CD4-positive, alpha-beta T cell treated with Interleukin-12 subunit alpha and Interleukin-12 subunit beta, for 1 hour (primary cell): ENCODE results near the gene CFAP92.
"Not testable (repeated sequence)": the region's sequence is repeated elsewhere in the genome, so short reads cannot be mapped to it uniquely, and the experiment has no call there.

Experiments
- DNase-seq: peaks from one replicate; pipeline ENCODE4 v3.0.0-alpha.2; 2020

CFAP92 gene

DNA sequence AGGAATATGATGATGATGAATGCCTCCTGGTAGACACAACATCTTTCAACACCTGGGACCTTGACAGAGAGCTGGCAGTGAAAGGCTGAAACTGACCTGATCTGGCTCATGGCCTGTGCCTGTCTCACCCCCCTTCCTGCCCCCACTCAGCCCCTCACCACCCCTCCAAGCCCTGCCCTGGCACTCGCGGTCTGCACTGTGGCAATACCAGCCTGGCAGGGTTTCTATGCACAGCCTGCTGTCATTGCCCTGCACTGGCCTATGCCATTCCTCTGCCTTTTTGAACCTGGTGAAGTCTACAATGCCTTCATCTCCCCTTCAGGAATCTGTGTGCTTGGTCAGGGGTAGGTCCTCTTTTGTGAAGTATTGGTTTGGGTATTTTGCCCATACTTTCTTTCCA is 58.0 kb downstream of the CFAP92 start:
- no peak for DNase-seq

DNA sequence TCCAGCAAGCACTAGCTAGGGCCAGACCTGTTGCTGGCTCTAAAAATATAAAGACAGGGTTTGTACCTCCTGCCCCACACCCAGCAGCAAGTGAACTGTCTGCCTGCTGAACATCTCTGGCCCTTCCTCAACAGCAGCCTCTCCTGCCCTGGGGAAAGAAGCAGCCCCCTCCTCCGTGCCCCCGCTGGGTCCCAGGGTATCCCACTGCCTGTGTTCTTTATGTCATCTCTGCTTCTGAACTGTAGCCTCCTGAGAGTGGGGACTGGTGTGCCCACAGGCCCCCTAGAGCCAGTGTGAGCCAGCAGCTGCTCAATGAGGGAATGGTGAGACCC is 60.0 kb downstream of the CFAP92 start:
- no peak for DNase-seq

DNA sequence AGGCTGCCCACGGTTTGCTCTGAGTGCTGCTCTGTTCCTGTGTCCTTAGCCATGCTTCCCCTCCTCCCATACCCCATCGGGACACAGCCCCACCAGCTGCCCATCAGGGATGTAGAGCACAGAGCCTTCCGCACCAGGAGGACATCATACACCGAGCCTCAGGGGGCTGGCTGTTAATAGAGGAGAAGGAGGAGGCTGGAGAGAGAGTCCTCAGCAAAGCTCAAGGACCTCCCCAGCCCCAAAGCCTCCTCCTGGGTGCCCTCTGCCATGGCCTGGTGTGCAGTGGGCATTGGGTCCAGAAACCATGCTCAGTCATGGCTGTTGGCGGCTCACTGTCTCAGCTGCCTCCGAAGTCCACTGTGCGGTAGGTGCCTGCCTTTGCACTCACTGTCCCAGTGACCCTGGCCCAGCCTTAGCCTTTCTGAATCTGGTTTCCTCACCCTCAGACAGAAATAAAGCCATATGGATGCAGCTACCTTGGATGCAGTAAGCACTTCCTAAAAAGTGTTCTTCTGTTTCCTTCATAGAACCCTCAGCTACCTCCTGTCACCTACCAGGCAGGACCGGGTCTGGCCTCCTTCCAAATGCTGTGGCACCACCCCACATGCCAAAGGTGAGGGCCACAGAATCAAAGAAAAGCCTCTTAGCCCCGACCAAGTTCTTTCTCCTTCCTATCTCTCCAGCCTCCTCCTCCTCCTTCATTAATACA is 60.5 kb downstream of the CFAP92 start:
- no peak for DNase-seq

DNA sequence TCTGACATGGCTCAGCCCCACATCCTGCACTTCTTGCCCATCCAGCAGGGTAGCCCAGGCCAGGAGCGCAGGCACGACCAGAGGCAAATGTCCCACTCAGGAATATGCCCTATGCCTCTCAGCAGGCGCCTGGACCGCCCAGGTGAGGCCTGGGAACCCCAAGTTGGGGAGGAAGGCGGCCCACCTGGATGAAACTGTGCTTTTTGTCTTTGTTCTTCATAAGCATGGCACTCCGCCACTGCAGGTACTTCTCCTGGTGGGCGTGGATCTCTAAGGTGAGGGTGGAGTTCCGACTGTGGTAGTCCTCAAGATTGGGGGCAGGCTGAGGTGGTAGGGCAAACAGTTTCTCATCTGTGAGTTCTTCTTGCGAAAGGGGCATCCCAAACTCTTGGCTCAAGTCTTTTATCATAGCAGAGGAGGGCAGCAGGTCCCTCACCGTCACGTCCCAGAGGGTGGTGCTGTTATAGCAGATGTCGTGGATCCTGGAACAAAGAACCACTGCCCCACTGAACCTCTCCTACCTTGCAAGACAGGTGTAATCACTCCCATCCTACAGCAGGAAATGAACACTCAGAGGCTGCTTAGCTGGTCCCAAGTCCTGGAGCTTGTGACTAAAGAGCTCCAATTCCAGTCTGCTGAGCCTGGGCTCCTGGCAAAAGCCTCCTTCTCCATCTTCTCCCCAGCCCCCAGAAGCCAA is 61.2 kb downstream of the CFAP92 start:
- DNase-seq: no peak

DNA sequence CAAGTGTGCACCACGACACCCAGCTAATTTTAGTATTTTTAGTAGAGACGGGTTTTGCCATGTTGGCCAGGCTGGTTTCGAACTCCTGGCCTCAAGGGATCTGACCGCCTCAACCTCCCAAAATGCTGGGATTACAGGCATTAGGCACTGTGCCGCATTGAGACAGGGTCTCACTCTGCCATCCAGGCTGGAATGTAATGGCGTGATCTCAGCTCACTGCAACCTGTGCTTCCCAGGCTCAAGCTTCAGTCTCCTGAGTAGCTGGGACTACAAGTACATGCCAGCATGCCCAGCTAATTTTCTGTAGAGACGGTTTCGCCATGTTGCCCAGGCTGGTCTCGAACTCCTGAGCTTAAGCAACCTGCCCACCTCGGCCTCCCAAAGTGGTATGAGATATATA is 62.8 kb downstream of the CFAP92 start:
- DNase-seq: no peak

DNA sequence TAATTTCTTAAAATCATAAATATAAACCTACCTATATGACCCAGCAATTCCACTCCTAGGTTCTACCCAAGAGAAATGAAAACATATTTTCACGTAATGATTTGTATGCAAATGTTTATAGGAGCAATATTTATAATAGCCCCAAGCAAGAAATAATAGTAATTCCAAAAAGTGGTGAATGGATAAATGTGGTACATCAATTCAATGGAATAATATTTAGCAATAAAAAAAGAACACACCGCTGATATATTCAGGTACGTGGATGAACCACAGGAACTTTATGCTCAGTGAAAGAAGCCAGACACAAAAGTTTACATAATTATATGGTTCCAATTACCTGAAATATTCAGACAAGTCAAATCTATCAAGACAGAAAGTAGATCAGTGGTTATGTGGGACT is 64.5 kb downstream of the CFAP92 start:
- no peak for DNase-seq

DNA sequence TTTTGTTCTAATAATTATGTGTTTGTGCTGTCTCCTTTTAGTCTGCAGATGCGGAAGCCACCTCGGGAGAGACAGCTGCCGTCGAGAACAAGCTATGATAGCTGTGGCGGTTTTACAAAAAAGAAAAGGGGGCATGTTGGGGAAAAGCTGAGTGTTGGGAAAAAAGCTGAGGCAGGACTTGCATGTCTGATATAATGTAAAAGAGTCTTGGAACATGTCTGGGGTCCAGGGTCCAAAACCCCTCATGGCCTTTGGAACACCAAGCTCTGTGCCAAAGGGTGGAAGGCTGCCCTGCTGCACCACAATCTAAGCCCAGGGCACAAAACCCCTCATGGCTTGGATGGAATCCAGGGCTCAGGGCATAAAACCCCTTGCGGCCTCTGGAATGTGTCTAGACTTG is 69.9 kb downstream of the CFAP92 start:
- DNase-seq: not testable (repeated sequence)

DNA sequence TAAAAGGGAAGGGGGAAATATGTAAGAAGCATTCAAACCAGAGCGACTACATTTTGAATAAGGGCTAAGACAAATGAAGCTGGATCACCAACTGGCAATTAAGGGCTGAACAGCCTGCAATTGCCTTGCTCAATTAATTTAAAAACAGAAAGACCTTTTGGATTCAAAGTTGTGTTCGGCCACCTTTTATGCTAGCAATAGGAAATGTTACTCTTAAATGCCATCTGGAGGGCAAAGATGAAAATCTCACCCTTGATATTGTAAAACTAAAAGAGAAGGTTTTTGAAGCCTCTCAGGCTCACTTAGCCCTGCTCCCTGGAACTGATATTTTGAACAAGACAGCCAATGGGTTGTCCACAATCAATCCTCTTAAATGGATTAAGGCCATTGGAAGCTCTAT is 70.3 kb downstream of the CFAP92 start:
- DNase-seq: peak; percentile 40

DNA sequence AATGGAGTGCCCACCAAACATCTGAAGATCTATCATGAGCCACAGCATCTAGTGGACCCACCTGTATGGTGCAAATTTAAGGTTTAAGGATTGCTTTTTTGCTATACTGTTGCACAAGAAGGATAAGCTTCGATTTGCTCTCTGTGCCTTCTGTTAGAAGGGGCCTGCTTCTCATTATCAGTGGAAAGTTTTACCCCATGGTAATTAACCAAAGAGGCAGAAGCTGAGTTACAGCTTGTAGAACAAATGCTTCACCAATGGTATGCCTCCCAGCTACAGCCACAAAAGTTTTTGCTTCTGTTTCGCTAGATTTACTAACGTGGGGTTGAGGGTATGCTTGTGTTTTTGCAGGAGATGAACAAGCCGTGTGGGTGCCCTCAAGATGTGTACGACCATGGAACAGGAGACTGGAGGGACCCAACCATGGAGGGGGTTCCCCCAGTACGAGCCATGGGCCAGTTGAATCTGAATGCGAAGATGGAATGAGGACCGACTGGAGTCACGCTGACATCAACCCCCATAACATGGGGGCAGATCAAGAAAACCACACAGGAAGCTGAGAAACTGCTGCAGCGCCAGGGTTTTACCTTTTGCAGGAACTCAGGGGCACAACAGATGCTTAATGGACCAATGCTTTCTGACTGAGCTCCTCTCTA is 70.9 kb downstream of the CFAP92 start:
- peak; percentile 54 for DNase-seq

DNA sequence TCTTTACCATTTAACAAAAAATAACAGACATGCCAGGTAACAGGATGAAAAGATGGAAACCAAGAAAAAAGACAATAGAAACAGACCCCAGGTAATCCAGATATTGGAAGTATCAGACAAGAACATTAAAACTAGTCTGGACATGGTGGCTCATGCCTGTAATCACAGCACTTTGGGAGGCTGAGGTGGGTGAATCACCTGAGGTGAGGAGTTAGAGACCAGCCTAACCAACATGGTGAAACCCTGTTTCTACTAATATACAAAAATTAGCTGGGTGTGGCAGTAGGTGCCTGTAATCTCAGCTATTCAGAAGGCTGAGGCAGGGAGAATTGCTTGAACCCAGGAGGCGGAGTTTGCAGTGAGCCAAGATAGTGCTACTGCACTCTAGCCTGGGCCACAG is 73.9 kb downstream of the CFAP92 start:
- no peak for DNase-seq

DNA sequence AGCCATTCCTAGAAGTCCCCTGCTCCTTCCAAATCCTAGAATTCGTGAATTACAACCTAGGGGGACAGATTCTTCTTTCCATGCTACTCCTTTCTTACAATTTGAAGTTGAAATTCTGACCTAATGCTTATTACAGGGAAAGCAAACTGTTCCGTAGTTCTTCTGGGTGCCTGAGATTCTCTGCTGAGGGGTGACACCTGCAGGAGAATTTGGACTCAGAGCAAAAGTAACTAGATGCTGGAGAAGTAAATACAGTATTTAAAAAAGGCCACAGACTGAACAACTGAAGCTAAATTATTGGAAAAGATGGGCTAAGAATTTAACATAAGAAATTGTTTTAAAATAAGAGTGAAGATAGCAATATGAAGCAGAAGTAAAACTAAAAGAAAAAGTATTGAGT is 76.6 kb downstream of the CFAP92 start:
- DNase-seq: no peak

DNA sequence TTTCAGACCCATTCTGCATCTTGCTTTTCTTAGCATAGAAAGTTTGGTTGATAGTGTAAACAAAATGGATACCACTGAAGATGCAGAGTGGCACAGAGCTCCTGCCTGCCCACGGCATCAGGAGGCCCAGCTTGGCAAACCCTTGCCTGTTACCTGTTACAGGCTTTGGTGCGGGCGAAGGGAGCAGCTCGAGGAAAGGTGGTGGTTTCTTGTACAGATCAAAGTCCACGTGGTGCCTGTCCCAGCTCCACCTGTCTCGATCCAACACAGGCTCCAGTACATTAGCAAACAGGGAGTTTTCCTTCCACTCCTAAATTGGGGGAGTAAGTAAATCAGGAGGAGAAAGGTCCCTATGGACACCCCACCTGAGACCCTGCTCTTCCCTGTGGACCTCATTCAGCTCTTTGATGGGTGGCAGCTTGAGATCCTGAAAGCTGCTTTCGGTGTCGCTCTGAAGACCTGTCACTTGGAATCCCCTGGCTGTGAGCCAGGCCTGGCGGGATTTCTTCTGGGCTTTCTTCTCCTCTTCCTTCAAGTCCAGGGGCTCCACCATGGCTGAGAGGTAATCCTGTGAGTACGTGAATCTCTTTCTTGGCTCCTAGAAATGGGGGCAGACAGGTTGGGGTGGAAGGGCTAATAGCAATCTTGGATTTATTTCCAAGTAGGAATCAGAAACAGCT is 78.8 kb downstream of the CFAP92 start:
- no peak for DNase-seq

DNA sequence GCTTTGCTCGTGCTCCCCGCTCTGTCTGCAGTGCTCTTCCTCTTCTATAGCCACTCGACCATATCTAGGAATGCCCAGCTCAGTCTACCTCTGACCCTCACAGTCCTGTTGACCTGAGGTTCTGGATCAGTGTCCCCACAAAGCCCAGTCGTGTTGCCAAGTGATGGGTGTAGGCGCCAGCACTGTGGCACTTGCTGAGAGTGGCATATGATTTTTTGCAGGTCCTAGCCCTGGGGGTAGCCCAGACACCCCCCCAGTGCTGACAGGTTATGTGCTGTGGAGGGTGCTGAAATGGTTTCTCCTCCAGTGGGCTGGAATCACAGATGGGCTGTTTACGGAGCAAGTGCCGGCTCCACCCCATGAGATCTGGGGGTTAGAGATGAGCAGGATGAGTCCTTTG is 82.0 kb downstream of the CFAP92 start:
- no peak for DNase-seq

DNA sequence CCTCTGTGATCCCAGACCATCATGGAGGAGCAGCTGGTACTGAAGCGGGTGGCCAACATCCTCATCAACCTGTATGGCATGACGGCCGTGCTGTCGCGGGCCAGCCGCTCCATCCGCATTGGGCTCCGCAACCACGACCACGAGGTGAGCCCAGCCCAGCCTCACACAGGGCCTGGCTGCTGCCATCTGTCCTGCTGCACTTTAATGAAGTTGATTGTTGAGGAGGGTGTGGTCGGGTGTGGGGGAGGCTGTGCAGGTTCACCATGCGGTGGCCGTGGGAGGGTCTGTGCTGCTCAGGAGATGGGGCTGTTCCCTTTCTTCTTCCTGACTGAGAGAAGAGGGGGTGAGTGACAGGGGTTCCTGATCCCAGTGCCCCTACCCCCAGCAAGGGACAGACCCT is 83.9 kb downstream of the CFAP92 start:
- DNase-seq: no peak

DNA sequence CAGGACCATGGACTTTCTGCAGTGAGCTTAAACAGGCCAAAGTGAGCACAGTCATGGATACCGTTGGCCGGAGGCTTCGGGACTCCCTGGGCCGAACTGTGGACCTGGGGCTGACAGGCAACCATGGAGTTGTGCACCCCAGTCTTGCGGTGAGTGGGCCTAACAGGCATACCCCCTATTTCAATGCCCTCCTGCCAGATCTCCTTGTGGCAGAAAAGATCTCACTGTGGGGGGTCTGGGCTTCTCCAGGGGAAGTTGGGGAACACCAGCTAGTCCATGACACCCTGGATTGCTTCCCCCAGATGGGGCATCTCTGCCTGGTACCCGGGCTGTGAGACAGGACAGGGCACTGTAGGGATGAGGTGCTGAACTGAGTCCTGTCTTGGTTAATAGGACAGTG is 84.9 kb downstream of the CFAP92 start:
- no peak for DNase-seq

DNA sequence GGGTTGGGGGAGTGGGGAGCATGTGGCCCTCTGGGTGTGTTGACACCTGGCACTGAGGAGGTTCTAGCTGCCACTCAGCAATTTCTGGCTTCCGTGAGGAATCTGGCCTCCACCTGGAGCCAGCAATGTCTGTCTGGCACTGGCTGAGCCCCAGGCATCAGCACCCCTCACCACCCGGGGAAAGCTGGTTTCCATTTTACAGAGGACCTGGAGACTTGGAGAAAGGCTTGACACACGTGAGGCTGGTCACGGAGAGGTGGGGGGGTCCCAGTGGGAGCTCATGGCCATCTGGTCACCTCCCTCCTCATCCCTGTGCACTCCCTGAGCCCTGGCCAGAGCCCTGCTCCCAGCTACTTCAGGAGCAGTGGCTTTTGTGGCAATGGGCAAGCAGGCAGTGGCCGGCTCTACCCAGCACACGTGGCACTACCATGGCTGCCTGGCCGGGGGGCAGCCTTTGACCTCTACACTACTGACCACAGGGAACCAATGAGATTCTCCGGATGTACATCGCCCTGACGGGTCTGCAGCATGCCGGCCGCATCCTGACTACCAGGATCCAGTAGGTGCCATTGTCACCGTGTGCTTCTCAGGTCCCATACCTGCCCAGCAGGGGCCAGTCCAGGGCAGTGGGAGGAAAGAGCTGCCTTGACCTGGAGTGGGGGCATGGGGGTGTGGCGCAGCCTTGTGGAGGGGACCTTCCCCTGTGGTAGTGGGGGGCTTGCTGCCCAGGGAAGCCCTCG is 86.0 kb downstream of the CFAP92 start:
- DNase-seq: no peak

DNA sequence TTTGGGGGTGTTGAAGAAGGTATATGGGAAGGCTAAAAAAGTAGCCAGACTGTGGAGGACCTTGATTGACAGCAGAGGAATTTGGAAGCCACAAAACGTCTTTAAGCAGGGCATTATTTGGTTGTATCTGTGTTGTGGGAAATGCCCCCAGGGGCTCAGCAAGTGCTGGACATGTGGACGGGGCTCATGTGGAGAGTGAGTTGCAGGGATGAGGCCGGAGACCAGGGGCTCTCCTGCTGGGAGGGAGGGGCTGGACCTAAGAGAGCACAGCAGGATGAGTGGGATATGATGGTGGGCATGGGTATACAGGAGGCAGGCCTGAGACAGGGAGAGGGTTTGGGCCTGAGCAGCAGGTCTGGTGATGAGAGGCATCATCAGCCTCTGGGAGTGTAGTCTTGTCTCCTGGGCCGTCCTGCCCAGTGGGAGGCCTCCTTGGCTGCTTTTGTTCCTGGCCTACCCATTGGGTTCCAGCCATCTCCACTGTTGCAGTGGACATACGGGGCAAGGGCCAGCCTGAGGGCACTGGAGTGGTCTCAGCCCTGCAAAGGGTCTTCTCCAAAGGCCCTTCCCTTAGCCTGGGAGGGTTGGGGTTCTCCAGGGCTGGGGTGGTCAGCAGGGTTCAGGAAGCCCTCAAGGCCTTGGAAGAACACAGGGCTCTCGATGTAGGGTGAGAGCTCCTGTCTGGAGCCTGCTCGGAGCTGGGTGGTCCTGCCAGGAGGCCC is 86.9 kb downstream of the CFAP92 start:
- no peak for DNase-seq

DNA sequence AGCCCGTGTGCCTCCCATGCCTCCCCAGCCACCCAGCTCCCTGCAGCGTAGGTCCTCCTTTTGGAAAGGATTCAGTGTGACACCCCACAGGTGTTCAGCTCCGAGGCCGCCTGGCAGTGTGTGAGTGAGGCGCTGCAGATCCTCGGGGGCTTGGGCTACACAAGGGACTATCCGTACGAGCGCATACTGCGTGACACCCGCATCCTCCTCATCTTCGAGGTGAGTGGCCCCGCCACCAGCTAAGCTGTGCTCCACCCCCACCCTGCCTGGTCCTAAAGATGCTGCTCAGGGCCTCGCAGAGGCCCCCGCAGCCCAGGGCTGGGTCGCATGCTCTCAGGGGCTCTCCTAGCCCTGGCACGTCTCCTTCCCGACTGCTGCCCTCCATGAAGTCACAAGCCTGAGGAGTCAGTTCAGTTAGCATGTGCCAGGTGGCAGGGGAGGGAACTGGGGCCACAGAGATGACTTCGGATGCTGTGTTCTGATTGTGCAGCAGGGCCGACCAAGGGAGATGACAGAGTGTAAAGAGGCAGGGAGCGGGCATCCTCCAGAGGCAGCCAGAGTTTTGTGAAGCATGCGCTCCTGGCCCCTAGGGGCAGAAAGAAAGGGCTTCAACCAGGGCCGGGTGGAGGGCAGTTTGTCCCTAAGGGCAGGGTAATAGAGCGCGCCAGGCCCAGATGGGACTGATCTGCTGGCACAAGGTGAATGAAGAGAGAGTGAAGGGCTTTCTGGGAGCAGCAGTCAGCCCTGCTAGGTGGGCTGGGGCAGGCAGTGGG is 87.7 kb downstream of the CFAP92 start:
- no peak for DNase-seq

DNA sequence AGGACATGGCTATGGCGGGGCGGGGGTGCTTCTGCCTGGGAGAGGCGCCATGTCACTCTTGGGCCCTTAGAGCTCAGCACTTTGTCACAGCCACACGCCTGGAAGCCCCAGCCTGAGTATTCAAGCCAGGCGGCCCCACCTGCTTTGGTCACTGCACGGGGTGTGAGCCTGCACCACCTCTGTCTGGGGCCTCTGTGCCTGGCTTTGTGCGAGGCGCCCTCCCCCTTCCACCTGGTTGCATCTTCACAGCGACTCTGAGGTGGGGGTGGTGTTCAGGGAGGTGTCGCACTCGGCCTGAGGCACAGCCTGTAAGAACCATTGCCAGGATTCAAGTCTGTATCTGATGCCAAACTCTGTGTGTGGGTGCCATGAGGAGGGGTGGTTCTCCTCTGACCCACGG is 90.4 kb downstream of the CFAP92 start:
- no peak for DNase-seq

DNA sequence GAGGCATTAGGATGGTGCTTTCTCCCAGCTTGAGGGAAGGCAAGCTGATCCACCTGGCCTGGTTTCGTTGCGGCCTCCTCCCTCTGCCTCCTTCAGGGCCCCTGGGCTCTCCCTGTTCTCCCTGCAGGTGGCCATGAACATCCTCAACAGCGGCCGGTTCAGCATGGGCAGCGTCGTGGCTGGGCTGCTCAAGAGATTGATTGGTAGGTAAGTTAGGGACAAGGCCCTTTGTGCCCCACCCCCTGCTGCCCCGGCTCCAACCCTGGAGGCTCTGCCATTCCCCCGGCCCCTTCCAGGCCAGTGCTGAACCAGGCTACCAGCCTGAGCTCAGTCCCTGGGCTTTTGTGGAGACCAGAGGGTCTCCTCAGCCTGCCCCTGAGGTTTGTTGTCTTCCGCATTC is 91.5 kb downstream of the CFAP92 start:
- DNase-seq: no peak

DNA sequence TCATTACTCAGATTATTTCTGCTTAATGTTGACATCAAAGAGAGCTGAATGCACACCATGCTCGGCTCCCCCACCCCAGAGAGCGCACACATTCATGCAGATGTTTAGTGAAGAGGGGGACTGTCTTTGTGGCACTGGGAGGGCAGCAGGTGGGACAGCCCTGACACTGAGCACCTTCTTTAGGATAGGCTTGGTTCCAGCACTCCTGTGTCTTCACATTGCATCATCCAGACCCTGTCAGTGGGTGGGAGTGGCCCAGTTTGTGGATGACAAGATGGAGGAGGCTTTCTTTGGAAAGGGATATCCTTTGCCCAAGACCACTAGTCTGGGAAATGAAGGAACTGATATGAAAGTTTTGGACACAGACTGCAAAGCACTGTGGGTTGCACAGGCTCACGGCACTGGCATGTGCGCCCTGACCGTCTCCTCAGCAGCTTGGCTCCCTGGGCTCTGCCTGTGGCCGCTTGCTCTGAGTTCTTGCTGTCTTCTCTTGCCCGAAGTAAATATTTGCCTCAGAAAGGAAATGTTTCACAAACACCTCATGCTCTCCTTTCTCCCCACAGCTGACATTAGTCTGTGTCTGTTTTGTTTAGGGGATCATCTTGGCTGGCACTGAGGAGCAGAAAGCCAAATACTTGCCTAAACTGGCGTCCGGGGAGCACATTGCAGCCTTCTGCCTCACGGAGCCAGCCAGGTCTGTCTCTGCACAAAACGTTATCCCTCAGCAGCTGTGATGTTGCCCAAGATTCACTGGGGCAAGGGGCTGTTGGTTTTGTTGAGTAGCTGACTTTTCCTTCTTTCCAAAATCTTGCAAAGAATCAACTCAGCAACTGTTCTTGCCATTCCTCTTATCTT is 97.8 kb downstream of the CFAP92 start:
- no peak for DNase-seq
